ENCODE data around the gene ADNP2.

Gene ADNP2

GRCh38 chr18:80188643-80189530 lies 79.8 kb downstream of the ADNP2 start:
- no peak overlapping the region for H3K4me3 ChIP-seq (ENCODE audit: low read length)
- no peaks in the 10 kb centered on the region for H3K36me3 ChIP-seq (ENCODE audit: control insufficient read depth, low read depth, low read length)
- no peak overlapping the region for H3K9ac ChIP-seq (ENCODE audit: low read length)
- no peaks in the 10 kb centered on the region for H3K4me1 ChIP-seq (ENCODE audit: control insufficient read depth, low read depth, low read length)
- no peaks in the 10 kb centered on the region for H3K9me3 ChIP-seq (ENCODE audit: control insufficient read depth, low read depth, low read length)
- no peak overlapping the region for H3K27ac ChIP-seq (ENCODE audit: low read length)
- H3K27me3 ChIP-seq (ENCODE audit: control insufficient read depth, insufficient read depth, low read length): no peaks in the 10 kb centered on the region

- Histone ChIP-seq H3K9me3 (ENCODE audit: control insufficient read depth, low read depth, low read length) (no peaks in the 10 kb centered on the region), H3K9ac (ENCODE audit: low read length) (no peak overlapping the region), H3K36me3 (ENCODE audit: control insufficient read depth, low read depth, low read length) (no peaks in the 10 kb centered on the region), H3K27me3 (ENCODE audit: control insufficient read depth, insufficient read depth, low read length) (no peaks in the 10 kb centered on the region), H3K4me3 (ENCODE audit: low read length) (no peak overlapping the region), H3K27ac (ENCODE audit: low read length) (no peak overlapping the region), H3K4me1 (ENCODE audit: control insufficient read depth, low read depth, low read length) (no peaks in the 10 kb centered on the region)
Observed at GRCh38 chr18:80189531-80189865, 80.4 kb downstream of the ADNP2 start.

Measured in iPS-18a (cell line).